Lower lobe of right lung (tissue), 2 donors: ENCODE data around the gene TOP2A. TPM values are rescaled to one million over a fixed set of nuclear protein-coding genes. Genes with fewer than 3 reads are reported as not detected.
"Not testable (repeated sequence)": the region's sequence is repeated elsewhere in the genome, so short reads cannot be mapped to it uniquely, and the experiment has no call there.

Experiments
- ATAC-seq, 2 donors: fragments of 200-7000 bp; cut with Tn5 transposase; one replicate each; pipeline ENCODE4 v1.9.1; 2020 to 2022; ENCODE audit warnings: mild to moderate bottlenecking in 2 of 2, moderate library complexity in 2 of 2
- DNase-seq: peaks from one replicate; pipeline ENCODE4 v3.0.0-alpha.2; 2020
- H3K27ac ChIP-seq: fragments of 200-600 bp; one replicate; pipeline ENCODE4 v1.8.0; 2022
- H3K27me3 ChIP-seq: fragments of 200-600 bp; one replicate; pipeline ENCODE4 v1.8.0; 2022; ENCODE audit warnings: low read depth
- H3K36me3 ChIP-seq: fragments of 200-600 bp; one replicate; pipeline ENCODE4 v1.8.0; 2022; ENCODE audit warnings: mild to moderate bottlenecking
- H3K4me1 ChIP-seq: fragments of 200-600 bp; one replicate; pipeline ENCODE4 v1.8.0; 2022
- H3K4me3 ChIP-seq: fragments of 200-600 bp; one replicate; pipeline ENCODE4 v1.8.0; 2022; ENCODE audit warnings: mild to moderate bottlenecking
- H3K9me3 ChIP-seq: fragments of 200-600 bp; one replicate; pipeline ENCODE4 v1.8.0; 2022
- intact Hi-C: fragments of 100-400 bp; cut with DNase I; formaldehyde crosslinking; loops from one replicate; pipeline ENCODE4 v1.11.0; 2022
- total RNA-seq: library from RNA; stranded (reverse); fragmentation: NEBNext Ultra II Directional; extraction: Animal tissue kit (Norgen Biotek cat#: 25700); gene quantifications from one replicate; pipeline ENCODE4 v1.2.1, GENCODE V29; 2021
- TF ChIP-seq, protein P1 (sequence below): fragments of 200-600 bp; IDR thresholded peaks from one replicate; pipeline ENCODE4 v1.8.0; 2022; ENCODE audit warnings: antibody characterized with exemption, mild to moderate bottlenecking
- donor health status: DM: no; HTN: yes; CAD: no; lungs with severe emphysema.

Gene TOP2A
- total RNA-seq, 1 donor from 2014 or later, result 6.7 TPM

DNA sequence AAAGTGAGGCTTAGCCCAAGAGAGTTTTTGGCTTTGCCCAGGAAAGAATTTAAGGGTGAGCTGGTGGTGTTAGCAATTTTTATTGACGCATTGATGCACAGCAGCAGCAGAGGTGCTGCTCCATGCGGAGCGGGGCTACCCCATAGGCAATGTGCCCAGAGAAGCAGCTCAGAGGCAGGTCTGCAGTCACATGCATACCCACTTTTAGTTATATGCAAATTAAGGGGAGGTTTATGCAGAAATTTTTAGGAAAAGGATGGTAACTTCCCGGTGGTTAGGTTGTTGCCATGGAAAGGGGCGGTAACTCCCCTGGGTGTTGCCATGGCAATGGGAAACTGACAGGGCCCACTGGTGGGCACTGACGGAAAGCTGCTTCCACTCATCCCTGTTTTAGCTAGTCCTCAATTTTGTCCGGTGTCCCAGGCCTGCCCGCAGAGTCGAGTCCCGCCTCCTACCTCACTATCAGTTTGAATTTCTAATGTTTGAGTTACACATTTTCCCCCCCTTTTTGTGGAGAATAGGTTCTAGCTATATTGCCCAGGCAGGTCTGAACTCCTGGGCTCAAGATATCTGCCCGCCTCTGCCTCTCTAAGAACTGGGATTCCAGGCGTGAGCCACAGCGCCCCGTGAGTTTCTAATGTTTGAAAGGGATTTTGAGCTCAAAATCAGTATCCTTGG, 42.7 kb downstream of the TOP2A start:
- no peaks in the 10 kb centered on the region for H3K9me3 ChIP-seq
- H3K27me3 ChIP-seq, result no peaks in the 10 kb centered on the region
- no peaks in the 10 kb centered on the region for H3K4me1 ChIP-seq
- DNase-seq (no peak), ATAC-seq (no peak)
- TF ChIP-seq, protein P1, sequence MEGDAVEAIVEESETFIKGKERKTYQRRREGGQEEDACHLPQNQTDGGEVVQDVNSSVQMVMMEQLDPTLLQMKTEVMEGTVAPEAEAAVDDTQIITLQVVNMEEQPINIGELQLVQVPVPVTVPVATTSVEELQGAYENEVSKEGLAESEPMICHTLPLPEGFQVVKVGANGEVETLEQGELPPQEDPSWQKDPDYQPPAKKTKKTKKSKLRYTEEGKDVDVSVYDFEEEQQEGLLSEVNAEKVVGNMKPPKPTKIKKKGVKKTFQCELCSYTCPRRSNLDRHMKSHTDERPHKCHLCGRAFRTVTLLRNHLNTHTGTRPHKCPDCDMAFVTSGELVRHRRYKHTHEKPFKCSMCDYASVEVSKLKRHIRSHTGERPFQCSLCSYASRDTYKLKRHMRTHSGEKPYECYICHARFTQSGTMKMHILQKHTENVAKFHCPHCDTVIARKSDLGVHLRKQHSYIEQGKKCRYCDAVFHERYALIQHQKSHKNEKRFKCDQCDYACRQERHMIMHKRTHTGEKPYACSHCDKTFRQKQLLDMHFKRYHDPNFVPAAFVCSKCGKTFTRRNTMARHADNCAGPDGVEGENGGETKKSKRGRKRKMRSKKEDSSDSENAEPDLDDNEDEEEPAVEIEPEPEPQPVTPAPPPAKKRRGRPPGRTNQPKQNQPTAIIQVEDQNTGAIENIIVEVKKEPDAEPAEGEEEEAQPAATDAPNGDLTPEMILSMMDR, result no peak
- no peaks in the 10 kb centered on the region for H3K36me3 ChIP-seq
- intact Hi-C loops, result no loop called here
- H3K4me3 ChIP-seq, result no peak overlapping the region
- no peak overlapping the region for H3K27ac ChIP-seq

DNA sequence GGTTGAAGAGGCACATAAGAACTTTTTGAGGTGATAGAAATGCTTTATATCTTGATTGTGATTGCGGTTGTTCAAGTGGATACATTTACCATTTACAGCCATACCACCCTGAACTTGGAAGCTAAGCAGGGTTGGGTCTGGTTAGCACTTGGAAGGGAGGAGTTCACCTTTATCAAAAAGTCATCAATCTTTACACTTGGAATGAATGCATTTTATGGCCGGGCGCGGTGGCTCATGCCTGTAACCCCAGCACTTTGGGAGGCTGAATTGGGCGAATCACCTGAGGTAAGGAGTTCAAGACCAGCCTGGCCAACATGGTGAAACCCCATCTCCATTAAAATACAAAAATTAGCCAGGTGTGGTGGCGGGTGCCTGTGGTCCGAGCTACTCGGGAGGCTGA, 43.7 kb downstream of the TOP2A start:
- Histone ChIP-seq H3K9me3 (no peaks in the 10 kb centered on the region), H3K36me3 (no peaks in the 10 kb centered on the region), H3K27me3 (no peaks in the 10 kb centered on the region), H3K4me3 (no peak overlapping the region), H3K27ac (no peak overlapping the region), H3K4me1 (no peaks in the 10 kb centered on the region)
- DNase-seq (no peak), ATAC-seq (no peak)
- intact Hi-C loops, result no loop called here
- TF ChIP-seq, protein P1, result no peak

DNA sequence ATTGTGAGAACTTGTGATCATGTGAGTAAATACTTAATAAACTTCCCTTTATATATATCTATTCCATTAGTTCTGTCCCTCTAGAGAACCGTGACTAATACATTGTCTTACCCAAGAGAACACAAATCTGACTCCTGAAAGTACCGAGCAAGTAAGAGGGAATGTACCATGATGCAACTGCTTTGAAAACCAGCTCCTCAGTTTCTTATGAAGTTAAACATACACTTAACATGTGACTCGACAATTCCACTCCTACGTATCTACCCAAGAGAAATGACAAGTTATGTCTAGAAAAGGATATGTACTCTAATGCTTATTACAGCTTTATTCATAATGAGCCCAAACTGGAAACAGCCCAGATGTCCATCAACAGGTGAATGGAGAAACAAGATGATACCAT, 44.4 kb downstream of the TOP2A start:
- H3K27ac ChIP-seq, result no peak overlapping the region
- H3K4me1 ChIP-seq, result no peaks in the 10 kb centered on the region
- no peaks in the 10 kb centered on the region for H3K36me3 ChIP-seq
- intact Hi-C loops, result no loop called here
- DNase-seq (no peak), ATAC-seq (no peak)
- H3K4me3 ChIP-seq, result no peak overlapping the region
- H3K9me3 ChIP-seq, result no peaks in the 10 kb centered on the region
- TF ChIP-seq, protein P1, result no peak
- no peaks in the 10 kb centered on the region for H3K27me3 ChIP-seq

DNA sequence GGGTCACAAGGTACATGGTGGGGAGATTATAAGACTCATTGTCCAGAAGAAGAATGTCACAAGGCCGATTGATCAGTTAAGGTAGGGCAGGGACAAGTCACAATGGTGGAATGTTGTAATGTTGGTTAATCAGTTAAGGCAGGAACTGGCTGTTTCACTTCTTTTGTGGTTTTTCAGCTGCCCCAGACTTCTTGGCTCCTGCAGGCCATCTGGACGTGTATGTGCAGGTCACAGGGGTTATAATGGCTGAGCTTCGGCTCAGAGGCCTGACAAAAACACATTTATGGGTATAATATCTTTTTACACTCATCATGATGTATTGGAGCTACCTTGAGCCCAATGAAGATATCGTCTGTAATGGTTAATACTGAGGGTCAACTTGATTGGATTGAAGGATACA, 45.1 kb downstream of the TOP2A start:
- ATAC-seq, H3K4me3 ChIP-seq, H3K9me3 ChIP-seq, H3K27me3 ChIP-seq, H3K27ac ChIP-seq, intact Hi-C loops, DNase-seq, H3K36me3 ChIP-seq, H3K4me1 ChIP-seq: not testable (repeated sequence)

DNA sequence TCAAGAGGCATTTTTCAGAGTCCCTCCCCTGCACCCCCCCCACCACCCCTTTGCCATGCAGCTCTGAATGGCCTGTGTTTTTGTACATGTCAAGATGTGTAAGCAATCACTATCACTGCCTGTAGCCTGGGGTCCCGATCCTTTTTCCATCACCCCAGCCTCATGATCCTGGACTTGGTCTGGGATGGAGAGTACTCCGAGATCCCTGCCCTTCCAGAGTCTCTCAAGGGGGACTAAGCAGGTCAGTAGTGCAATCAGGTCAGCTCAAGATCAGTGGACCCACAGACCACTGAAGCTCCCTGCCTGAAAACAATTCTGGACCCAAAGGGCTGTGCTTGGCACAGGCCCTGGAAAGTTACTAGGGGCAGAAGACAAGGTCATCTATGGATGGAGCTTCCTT, 45.7 kb downstream of the TOP2A start:
- no peak for ATAC-seq
- Histone ChIP-seq H3K27me3 (no peaks in the 10 kb centered on the region), H3K4me3 (no peak overlapping the region), H3K4me1 (no peaks in the 10 kb centered on the region), H3K9me3 (no peaks in the 10 kb centered on the region), H3K27ac (no peak overlapping the region), H3K36me3 (no peaks in the 10 kb centered on the region)
- TF ChIP-seq, protein P1, result no peak
- intact Hi-C loops, result no loop called here
- DNase-seq, result no peak

DNA sequence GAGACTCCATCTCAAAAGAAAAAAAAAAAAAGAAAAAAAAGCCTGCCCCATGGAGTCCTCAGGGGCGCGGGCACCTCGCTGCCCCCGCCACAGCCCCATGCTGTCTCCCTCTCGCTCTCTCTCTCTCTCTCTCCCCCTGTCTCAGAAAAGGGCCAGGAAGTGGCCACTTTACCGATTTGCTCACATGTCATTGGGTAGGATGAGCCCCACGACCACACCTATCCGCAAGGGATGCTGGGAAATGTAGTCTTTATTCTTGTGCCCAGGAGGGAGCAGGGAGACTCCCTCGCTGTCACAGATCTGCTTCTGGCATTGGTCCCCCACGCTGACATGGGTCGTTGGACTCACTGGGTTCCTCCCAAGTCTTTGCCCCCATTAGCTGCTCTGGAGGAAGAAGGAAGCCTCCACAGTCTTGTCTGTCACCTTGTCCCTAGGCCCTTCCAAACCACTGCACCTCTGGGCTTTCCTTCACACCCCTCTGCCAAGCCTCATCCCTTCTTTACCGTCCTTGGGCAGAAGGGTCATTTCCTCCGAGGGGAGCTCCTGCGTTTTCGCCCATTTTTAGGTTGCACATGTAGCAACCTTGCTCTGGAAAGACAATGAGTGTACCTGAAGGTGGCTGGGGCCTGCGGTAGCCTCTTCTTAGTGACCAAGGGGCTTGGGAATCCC, 46.3 kb downstream of the TOP2A start:
- Histone ChIP-seq H3K27ac (no peak overlapping the region), H3K36me3 (no peaks in the 10 kb centered on the region), H3K27me3 (no peaks in the 10 kb centered on the region), H3K9me3 (no peaks in the 10 kb centered on the region), H3K4me3 (no peak overlapping the region), H3K4me1 (no peaks in the 10 kb centered on the region)
- intact Hi-C loops, result no loop called here
- ATAC-seq (peak in 1 of 2 donors; percentile 24), DNase-seq (no peak)
- TF ChIP-seq, protein P1, result no peak
